ENCODE results near the gene SOS1.

GRCh38 chr2:38960609-38961320 is 160.1 kb downstream of the SOS1 start:
- TF ChIP-seq REST (IDR thresholded peaks at IDR 0.05; ENCODE audit: insufficient read depth in 1 of 2, low read depth in 2 of 2, low read length in 2 of 2) (no peak), POLR2AphosphoS5 (IDR thresholded peaks at IDR 0.05; ENCODE audit: low read depth, low read length) (no peak), SIN3A (IDR thresholded peaks at IDR 0.05; ENCODE audit: borderline replicate concordance, insufficient read depth, low read length) (no peak), TAF1 (IDR thresholded peaks at IDR 0.05; ENCODE audit: borderline replicate concordance, insufficient read depth, low read length) (no peak)
